Activated CD4-positive, alpha-beta T cell treated with anti-CD3 and anti-CD28 coated beads, Interleukin-2, amount 50 U/mL, for 16 hours (primary cell): ENCODE measurements around the gene PTGIR.
"Not testable (repeated sequence)": the region's sequence is repeated elsewhere in the genome, so short reads cannot be mapped to it uniquely, and the experiment has no call there.

Experiments
- DNase-seq: peaks from one replicate; pipeline ENCODE4 v3.0.0-alpha.2; 2020

The PTGIR gene

GRCh38 chr19:46637224-46637623 lies 12.3 kb upstream of the PTGIR start:
- DNase-seq, result no peak

- no peak for DNase-seq
Measured at GRCh38 chr19:46635920-46636761, 11.3 kb upstream of the PTGIR start, which contains the start of gene GNG8. Gene GNG8 (minus strand): TSS chr19:46636202. CDS start chr19:46634682, 1,520 bp downstream.

GRCh38 chr19:46634656-46635218 lies 9.8 kb upstream of the PTGIR start:
- no peak for DNase-seq

- peak; percentile 96 for DNase-seq
Measured at GRCh38 chr19:46634045-46634655, 9.3 kb upstream of the PTGIR start.

GRCh38 chr19:46633130-46633529 lies 8.2 kb upstream of the PTGIR start:
- DNase-seq, result no peak

- no peak for DNase-seq
Measured at GRCh38 chr19:46631481-46631880, 6.6 kb upstream of the PTGIR start.

- no peak for DNase-seq
Measured at GRCh38 chr19:46630586-46631205, 5.8 kb upstream of the PTGIR start.

GRCh38 chr19:46629546-46630025 lies 4.7 kb upstream of the PTGIR start:
- no peak for DNase-seq

GRCh38 chr19:46628970-46629369 lies 4.1 kb upstream of the PTGIR start:
- DNase-seq, result not testable (repeated sequence)

GRCh38 chr19:46626446-46626845 lies 1.6 kb upstream of the PTGIR start:
- DNase-seq, result no peak

GRCh38 chr19:46625731-46626130 lies 842 bp upstream of the PTGIR start:
- no peak for DNase-seq

- no peak for DNase-seq
Measured at GRCh38 chr19:46623915-46624502, 880 bp downstream of the PTGIR start.

- no peak for DNase-seq
Measured at GRCh38 chr19:46622118-46622446, 2.8 kb downstream of the PTGIR start.

GRCh38 chr19:46621191-46622117 lies 3.4 kb downstream of the PTGIR start:
- DNase-seq, result no peak

GRCh38 chr19:46620716-46621115 lies 4.2 kb downstream of the PTGIR start:
- no peak for DNase-seq

GRCh38 chr19:46620267-46620666 lies 4.6 kb downstream of the PTGIR start:
- DNase-seq, result no peak

GRCh38 chr19:46618670-46619231 lies 6.1 kb downstream of the PTGIR start:
- no peak for DNase-seq

- no peak for DNase-seq
Measured at GRCh38 chr19:46617601-46618000, 7.3 kb downstream of the PTGIR start.

GRCh38 chr19:46616631-46617322 lies 8.1 kb downstream of the PTGIR start:
- peak; percentile 43 for DNase-seq

- no peak for DNase-seq
Measured at GRCh38 chr19:46615966-46616365, 8.9 kb downstream of the PTGIR start.

GRCh38 chr19:46614114-46614722 lies 10.7 kb downstream of the PTGIR start:
- peak; percentile 79 for DNase-seq
